Effector memory CD8-positive, alpha-beta T cell (primary cell): Measurements from ENCODE around the gene UNC93A.
"Not testable (repeated sequence)": the region's sequence is repeated elsewhere in the genome, so short reads cannot be mapped to it uniquely, and the experiment has no call there.

Experiments
- ATAC-seq: fragments of 150-1000 bp; cut with Tn5 transposase; replicated peaks from 2 replicates; pipeline ENCODE4 v1.10.0; 2021; ENCODE audit warnings: mild to moderate bottlenecking, moderate library complexity
- DNase-seq, 3 experiments: peaks; one replicate each; pipeline ENCODE4 v3.0.0; 2021
- H3K27ac Mint-ChIP-seq, 2 donors: one replicate each; pipeline ENCODE4 v1.8.0; 2022; ENCODE audit warnings: mild to moderate bottlenecking in 2 of 2, mixed read lengths in 2 of 2, moderate library complexity in 2 of 2
- H3K27me3 Mint-ChIP-seq, 2 donors: one replicate each; pipeline ENCODE4 v1.8.0; 2022; ENCODE audit warnings: mixed read lengths in 2 of 2
- H3K36me3 Mint-ChIP-seq: one replicate; pipeline ENCODE4 v1.8.0; 2022; ENCODE audit warnings: mild to moderate bottlenecking, moderate library complexity, mixed read lengths; ENCODE audit not compliant: insufficient read depth
- H3K4me1 Mint-ChIP-seq, 2 donors: one replicate each; pipeline ENCODE4 v1.8.0; 2022; ENCODE audit warnings: low read depth in 2 of 2, mixed read lengths in 2 of 2
- H3K4me3 Mint-ChIP-seq, 2 donors: one replicate each; pipeline ENCODE4 v1.8.0; 2022; ENCODE audit warnings: mild to moderate bottlenecking in 2 of 2, mixed read lengths in 2 of 2, moderate library complexity in 2 of 2
- H3K9me3 Mint-ChIP-seq, 2 donors: one replicate each; pipeline ENCODE4 v1.8.0; 2022; ENCODE audit warnings: mixed read lengths in 2 of 2

UNC93A gene

DNA sequence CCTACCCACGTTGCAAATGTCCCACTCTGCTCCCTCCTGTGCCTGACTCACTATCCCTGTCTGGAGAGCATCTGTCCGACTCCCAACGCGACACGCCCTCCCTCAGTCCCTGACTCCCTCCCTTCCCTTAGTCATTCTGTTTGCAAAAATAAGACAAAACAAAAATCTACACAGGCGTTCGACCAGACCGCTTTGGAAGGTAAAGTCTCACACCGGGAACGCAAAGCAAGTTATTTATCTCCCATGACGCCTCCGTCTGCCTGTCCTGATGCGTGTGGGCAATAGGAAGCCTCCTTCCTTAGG, 29.6 kb downstream of the UNC93A start:
- not testable (repeated sequence) for H3K36me3 Mint-ChIP-seq, H3K27ac Mint-ChIP-seq, ATAC-seq, H3K9me3 Mint-ChIP-seq, H3K4me3 Mint-ChIP-seq, DNase-seq, H3K4me1 Mint-ChIP-seq
- H3K27me3 Mint-ChIP-seq = peaks cover 19 to 62% of the 10 kb centered on the region in 2 donors

DNA sequence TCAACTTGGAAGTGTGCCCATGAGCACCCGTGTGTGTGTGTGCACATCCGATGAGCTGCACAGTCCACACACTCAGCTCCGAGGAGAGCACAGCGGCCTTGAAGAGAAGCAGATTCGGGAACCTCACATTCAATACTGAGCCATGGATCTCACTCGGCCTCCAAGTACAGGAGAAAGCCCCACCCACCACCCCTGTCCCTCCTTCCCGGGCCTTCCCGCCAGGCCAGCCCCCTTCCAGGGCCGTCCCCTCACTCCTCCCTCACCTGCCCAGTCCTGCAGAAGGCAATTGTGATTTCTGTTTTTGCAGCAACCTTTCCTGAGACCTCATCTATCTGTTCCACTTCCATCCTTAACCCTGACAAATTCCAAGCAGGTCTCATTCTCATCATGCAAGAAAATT, 30.1 kb downstream of the UNC93A start:
- H3K9me3 Mint-ChIP-seq, H3K36me3 Mint-ChIP-seq, ATAC-seq: not testable (repeated sequence)

DNA sequence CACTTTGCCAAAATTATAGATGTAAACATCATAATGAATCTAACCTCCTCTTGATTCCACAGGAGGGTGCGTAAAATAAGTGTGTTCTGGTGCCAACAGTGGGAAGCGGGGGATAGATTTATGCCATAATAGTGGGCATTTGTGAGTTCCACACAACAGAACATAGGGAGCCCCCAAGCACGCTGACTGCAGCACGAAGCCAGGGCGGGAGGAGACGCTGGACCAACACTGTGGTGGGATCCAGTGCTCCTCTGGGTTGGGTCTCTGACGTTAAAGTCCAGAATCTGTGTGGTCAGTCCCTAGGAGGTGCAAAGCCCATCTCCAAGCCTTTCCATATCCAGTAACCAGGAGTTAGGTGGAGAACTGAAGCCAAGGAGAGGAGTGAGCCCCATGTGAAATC, 32.0 kb downstream of the UNC93A start:
- peaks cover 14 to 51% of the 10 kb centered on the region in 2 donors for H3K27me3 Mint-ChIP-seq
- no peaks in the 10 kb centered on the region for H3K9me3 Mint-ChIP-seq
- ATAC-seq = no peak
- DNase-seq = no peak
- H3K36me3 Mint-ChIP-seq = no peaks in the 10 kb centered on the region
- no peaks in the 10 kb centered on the region for H3K4me1 Mint-ChIP-seq
- no peak overlapping the region for H3K4me3 Mint-ChIP-seq
- no peak overlapping the region for H3K27ac Mint-ChIP-seq

More for the DNA sequence above, 30.1 kb downstream of the UNC93A start:
- DNase-seq, H3K27ac Mint-ChIP-seq, H3K4me3 Mint-ChIP-seq, H3K4me1 Mint-ChIP-seq: not testable (repeated sequence)
- H3K27me3 Mint-ChIP-seq = peaks cover 19 to 66% of the 10 kb centered on the region in 2 donors

- DNase-seq = no peak
- Mint-ChIP-seq H3K27ac (no peak overlapping the region), H3K9me3 (no peaks in the 10 kb centered on the region), H3K4me1 (peaks cover 0 to 1% of the 10 kb centered on the region in 2 donors), H3K27me3 (peaks cover 23 to 61% of the 10 kb centered on the region in 2 donors), H3K36me3 (no peaks in the 10 kb centered on the region), H3K4me3 (no peak overlapping the region)
- no peak for ATAC-seq
Measured at GRCh38 chr6:167324111-167324510, 33.0 kb downstream of the UNC93A start.

DNA sequence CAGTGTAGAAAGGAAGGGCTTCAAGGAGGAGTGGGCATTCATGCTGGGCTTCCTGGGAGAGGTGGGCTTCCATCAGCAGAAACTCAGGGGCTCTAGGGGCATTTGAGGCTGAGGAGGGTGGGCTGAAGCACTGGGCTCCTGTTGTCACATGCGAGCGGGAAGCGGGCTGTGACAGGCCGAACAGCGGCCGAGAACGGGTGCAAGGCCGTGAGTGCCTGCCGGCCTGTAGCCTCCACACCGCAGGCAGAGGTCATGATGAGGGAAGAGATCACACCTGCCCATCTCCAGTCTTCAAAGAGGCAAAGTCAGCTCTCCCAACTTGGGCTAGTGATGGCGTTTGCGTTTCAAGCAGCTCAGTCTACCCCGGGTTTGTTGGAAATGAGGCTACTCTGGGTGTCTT, 34.7 kb downstream of the UNC93A start:
- H3K4me3 Mint-ChIP-seq = no peak overlapping the region
- H3K27me3 Mint-ChIP-seq = peaks cover 32 to 70% of the 10 kb centered on the region in 2 donors
- H3K36me3 Mint-ChIP-seq = peaks cover 5% of the 10 kb centered on the region
- H3K9me3 Mint-ChIP-seq = no peaks in the 10 kb centered on the region
- peaks cover 0 to 1% of the 10 kb centered on the region in 2 donors for H3K4me1 Mint-ChIP-seq
- no peak for ATAC-seq
- no peak for DNase-seq
- no peak overlapping the region for H3K27ac Mint-ChIP-seq

DNA sequence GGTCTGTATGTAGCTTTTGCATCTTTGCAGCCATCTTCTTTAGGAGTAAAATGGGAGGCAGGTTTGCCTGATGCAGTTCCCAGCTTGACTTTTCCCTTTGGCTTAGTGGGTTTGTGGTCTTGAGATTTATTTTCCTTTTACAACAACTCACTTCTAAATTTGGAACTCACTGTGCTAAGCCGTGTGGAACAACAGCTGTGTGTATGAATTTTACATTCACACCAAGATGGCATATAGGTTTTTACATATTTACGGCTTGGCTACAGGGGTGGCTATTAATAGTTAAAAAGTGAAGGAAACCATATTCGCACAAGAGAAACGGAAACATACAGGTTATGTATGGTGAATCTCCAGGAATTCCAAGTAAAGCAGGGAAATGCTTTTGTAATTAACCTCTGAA, 36.3 kb downstream of the UNC93A start:
- Mint-ChIP-seq H3K27me3 (peaks cover 32 to 54% of the 10 kb centered on the region in 2 donors), H3K36me3 (peaks cover 5% of the 10 kb centered on the region), H3K9me3 (no peaks in the 10 kb centered on the region), H3K4me1 (peaks cover 0 to 1% of the 10 kb centered on the region in 2 donors), H3K4me3 (no peak overlapping the region), H3K27ac (no peak overlapping the region)
- DNase-seq (no peak), ATAC-seq (no peak)

- no peak for DNase-seq
- peaks cover 32 to 47% of the 10 kb centered on the region in 2 donors for H3K27me3 Mint-ChIP-seq
- H3K36me3 Mint-ChIP-seq = peaks cover 5% of the 10 kb centered on the region
- no peaks in the 10 kb centered on the region for H3K9me3 Mint-ChIP-seq
- no peak overlapping the region for H3K4me3 Mint-ChIP-seq
- ATAC-seq = no peak
- H3K4me1 Mint-ChIP-seq = peaks cover 0 to 1% of the 10 kb centered on the region in 2 donors
- H3K27ac Mint-ChIP-seq = no peak overlapping the region
Measured at GRCh38 chr6:167328086-167328485, 37.0 kb downstream of the UNC93A start.

GRCh38 chr6:167329014-167329413, 37.9 kb downstream of the UNC93A start:
- Mint-ChIP-seq H3K9me3 (no peaks in the 10 kb centered on the region), H3K27ac (no peak overlapping the region), H3K36me3 (peaks cover 5% of the 10 kb centered on the region), H3K27me3 (peaks cover 32 to 38% of the 10 kb centered on the region in 2 donors), H3K4me1 (peaks cover 0 to 1% of the 10 kb centered on the region in 2 donors), H3K4me3 (no peak overlapping the region)
- no peak for DNase-seq
- ATAC-seq = no peak

DNA sequence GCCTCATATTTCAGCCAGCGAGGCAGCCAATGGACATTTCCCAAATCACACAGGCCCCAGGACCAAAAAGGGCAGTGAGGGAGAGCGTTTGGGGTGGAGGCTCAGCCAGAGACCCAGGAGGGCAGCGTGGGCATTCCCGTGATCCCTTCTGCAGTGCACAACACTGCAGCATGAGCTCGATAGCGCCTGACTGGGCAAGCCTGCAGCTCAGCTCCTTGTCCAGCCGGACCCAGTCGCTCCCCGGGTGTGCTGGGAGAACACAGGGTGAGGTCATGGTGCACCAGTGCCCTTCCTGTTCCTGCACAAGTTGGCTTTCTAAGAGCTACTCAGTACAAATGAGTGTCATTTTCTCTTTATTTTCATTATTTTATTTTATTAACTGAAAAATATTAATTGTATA, 39.6 kb downstream of the UNC93A start:
- Mint-ChIP-seq H3K4me1 (peaks cover 0 to 1% of the 10 kb centered on the region in 2 donors), H3K27me3 (peaks cover 24 to 32% of the 10 kb centered on the region in 2 donors), H3K27ac (no peak overlapping the region), H3K36me3 (peaks cover 5% of the 10 kb centered on the region), H3K4me3 (no peak overlapping the region), H3K9me3 (no peaks in the 10 kb centered on the region)
- ATAC-seq (no peak), DNase-seq (no peak)

DNA sequence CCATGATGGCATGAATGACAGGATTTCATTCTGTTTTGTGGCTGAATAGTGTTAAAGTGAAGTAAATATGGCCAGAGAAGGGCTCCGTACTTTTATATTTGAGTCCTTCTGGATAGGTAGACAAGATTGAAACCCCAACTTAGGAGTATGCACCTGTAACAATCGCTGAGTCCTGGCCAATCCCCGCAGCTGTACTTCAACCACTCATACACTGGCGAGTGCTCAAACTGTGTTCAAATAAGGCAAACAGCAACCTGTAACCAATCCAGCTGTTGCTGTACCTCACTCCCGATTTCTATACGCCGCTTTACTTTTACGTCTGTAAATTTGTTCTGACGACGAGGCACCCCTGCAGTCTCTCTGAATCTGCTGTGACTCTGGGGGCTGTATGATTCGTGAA, 40.5 kb downstream of the UNC93A start:
- Mint-ChIP-seq H3K4me3 (no peak overlapping the region), H3K9me3 (no peaks in the 10 kb centered on the region), H3K4me1 (peaks cover 0 to 1% of the 10 kb centered on the region in 2 donors), H3K27ac (no peak overlapping the region), H3K36me3 (peaks cover 5% of the 10 kb centered on the region), H3K27me3 (peaks cover 21 to 31% of the 10 kb centered on the region in 2 donors)
- DNase-seq = no peak
- no peak for ATAC-seq

DNA sequence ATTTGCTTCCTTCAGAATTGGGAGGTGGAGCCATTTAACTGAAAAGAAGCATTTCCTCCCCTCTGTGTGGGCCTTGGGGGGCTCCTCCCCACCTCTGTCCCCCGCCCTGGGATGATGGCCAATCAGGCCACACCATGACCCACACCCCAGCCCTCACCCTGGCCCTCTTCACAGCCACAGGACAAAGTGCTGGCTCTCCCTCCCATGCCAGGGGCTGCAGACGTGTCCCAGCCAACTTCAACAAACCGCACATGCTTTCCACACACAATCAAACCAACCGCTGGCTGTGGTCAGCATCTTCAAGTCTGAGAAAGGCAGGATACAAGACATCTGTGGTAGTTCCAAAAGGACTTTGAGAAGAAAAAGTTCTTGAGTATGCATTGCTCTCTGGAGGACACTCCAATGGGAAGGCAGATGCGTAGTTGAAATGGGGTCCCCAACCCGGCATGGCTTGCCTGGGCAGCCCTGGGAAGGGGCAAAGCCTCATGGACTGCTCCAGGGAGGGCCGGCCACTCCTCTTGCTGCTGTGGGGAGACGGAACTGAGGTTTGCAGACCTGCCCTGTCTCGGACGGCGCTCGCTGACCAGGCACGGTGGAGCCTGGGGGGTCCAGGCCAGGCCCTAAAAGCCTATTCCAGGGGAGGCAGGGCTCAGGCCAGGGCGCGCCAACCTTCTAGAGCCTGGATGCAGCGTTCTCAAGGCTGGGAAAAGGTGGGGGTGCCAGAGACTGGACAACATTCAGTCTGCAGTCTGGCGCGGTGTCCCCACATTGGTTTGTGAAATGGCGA, 45.9 kb downstream of the UNC93A start:
- H3K4me3 Mint-ChIP-seq = no peak overlapping the region
- H3K27ac Mint-ChIP-seq = no peak overlapping the region
- no peaks in the 10 kb centered on the region for H3K36me3 Mint-ChIP-seq
- H3K9me3 Mint-ChIP-seq = no peaks in the 10 kb centered on the region
- ATAC-seq = no peak
- no peaks in the 10 kb centered on the region for H3K4me1 Mint-ChIP-seq
- DNase-seq = no peak
- peaks cover 0 to 5% of the 10 kb centered on the region in 2 donors for H3K27me3 Mint-ChIP-seq

DNA sequence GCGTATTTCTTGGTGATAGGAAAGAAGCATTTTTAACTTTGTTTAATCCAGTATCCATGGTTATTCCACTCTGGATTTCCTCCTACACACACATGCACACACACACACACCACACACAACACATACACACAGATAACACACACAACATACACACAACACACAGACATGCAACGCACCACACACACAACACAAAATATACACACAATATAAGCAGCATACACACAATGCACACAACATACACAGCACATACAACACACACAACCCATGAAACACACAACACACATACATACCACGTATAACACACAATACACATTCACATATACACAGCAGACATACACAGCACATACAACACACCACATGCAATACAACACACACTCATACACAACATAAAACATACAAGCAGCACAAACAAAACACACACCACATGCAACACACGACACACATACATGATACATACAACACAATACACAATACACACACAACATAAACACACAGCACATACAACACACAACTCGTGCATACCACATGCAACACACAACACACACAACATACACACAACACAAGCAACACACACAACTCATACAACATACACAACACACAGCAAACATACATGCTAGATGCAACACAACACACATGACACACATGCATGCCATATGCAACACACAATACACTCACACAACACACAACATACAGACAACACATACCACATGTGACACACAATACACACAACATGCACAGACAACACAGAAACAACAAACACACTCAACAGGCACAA, 46.7 kb downstream of the UNC93A start:
- no peak for DNase-seq
- Mint-ChIP-seq H3K9me3 (no peaks in the 10 kb centered on the region), H3K4me3 (no peak overlapping the region), H3K27me3 (peaks cover 0 to 5% of the 10 kb centered on the region in 2 donors), H3K4me1 (no peaks in the 10 kb centered on the region), H3K27ac (no peak overlapping the region), H3K36me3 (no peaks in the 10 kb centered on the region)
- ATAC-seq = no peak

GRCh38 chr6:167338541-167339117, 47.5 kb downstream of the UNC93A start:
- DNase-seq (no peak), ATAC-seq (no peak)
- Mint-ChIP-seq H3K27me3 (peaks cover 0 to 5% of the 10 kb centered on the region in 2 donors), H3K27ac (no peak overlapping the region), H3K4me3 (no peak overlapping the region), H3K9me3 (no peaks in the 10 kb centered on the region), H3K36me3 (no peaks in the 10 kb centered on the region), H3K4me1 (no peaks in the 10 kb centered on the region)
